ENCODE measurements around the gene SYNE4. TPM values are rescaled to one million over a fixed set of nuclear protein-coding genes. Genes with fewer than 3 reads are reported as not detected.

The SYNE4 gene
- total RNA-seq, 1 donor, result under 0.01 TPM

GRCh38 chr19:35978271-35978670 lies 30.3 kb downstream of the SYNE4 start:
- TF ChIP-seq CTCF (IDR thresholded peaks at IDR 0.05; ENCODE audit: extremely low read depth, low read depth, low read length), result no peak
- Histone ChIP-seq H3K4me2 (ENCODE audit: insufficient read depth, low read length) (no peak overlapping the region), H3K36me3 (ENCODE audit: insufficient read depth, low read length) (no peaks in the 10 kb centered on the region), H3K27me3 (ENCODE audit: insufficient read depth, low read length) (no peaks in the 10 kb centered on the region), H3K27ac (ENCODE audit: low read depth, low read length) (no peak overlapping the region), H3K4me3 (ENCODE audit: insufficient read depth, low read length) (no peak overlapping the region), H3K9me3 (ENCODE audit: low read depth, low read length) (no peaks in the 10 kb centered on the region), H3K79me2 (ENCODE audit: insufficient read depth, low read length) (no peaks in the 10 kb centered on the region), H3K4me1 (ENCODE audit: insufficient read depth, low read length) (no peaks in the 10 kb centered on the region), H4K20me1 (ENCODE audit: insufficient read depth, low read length) (no peaks in the 10 kb centered on the region), H2AFZ (ENCODE audit: low read length) (no peak overlapping the region)
- no peak for DNase-seq (ENCODE audit: insufficient read length, low spot score, missing footprints)

GRCh38 chr19:35977446-35978222 lies 31.0 kb downstream of the SYNE4 start:
- no peak overlapping the region for H3K4me2 ChIP-seq (ENCODE audit: insufficient read depth, low read length)
- no peak for TF ChIP-seq CTCF (IDR thresholded peaks at IDR 0.05; ENCODE audit: extremely low read depth, low read depth, low read length)
- H3K4me1 ChIP-seq (ENCODE audit: insufficient read depth, low read length), result no peaks in the 10 kb centered on the region
- no peaks in the 10 kb centered on the region for H3K9me3 ChIP-seq (ENCODE audit: low read depth, low read length)
- H3K4me3 ChIP-seq (ENCODE audit: insufficient read depth, low read length), result no peak overlapping the region
- no peaks in the 10 kb centered on the region for H3K27me3 ChIP-seq (ENCODE audit: insufficient read depth, low read length)
- H3K36me3 ChIP-seq (ENCODE audit: insufficient read depth, low read length), result no peaks in the 10 kb centered on the region
- no peaks in the 10 kb centered on the region for H4K20me1 ChIP-seq (ENCODE audit: insufficient read depth, low read length)
- H3K79me2 ChIP-seq (ENCODE audit: insufficient read depth, low read length), result no peaks in the 10 kb centered on the region
- H2AFZ ChIP-seq (ENCODE audit: low read length), result no peak overlapping the region
- H3K27ac ChIP-seq (ENCODE audit: low read depth, low read length), result no peak overlapping the region
- DNase-seq (ENCODE audit: insufficient read length, low spot score, missing footprints), result no peak

- Histone ChIP-seq H3K4me2 (ENCODE audit: insufficient read depth, low read length) (no peak overlapping the region), H3K4me3 (ENCODE audit: insufficient read depth, low read length) (no peak overlapping the region), H3K79me2 (ENCODE audit: insufficient read depth, low read length) (no peaks in the 10 kb centered on the region), H3K27me3 (ENCODE audit: insufficient read depth, low read length) (no peaks in the 10 kb centered on the region), H2AFZ (ENCODE audit: low read length) (no peak overlapping the region), H3K27ac (ENCODE audit: low read depth, low read length) (no peak overlapping the region), H3K9me3 (ENCODE audit: low read depth, low read length) (no peaks in the 10 kb centered on the region), H3K4me1 (ENCODE audit: insufficient read depth, low read length) (no peaks in the 10 kb centered on the region), H4K20me1 (ENCODE audit: insufficient read depth, low read length) (no peaks in the 10 kb centered on the region), H3K36me3 (ENCODE audit: insufficient read depth, low read length) (no peaks in the 10 kb centered on the region)
- no peak for TF ChIP-seq CTCF (IDR thresholded peaks at IDR 0.05; ENCODE audit: extremely low read depth, low read depth, low read length)
- DNase-seq (ENCODE audit: insufficient read length, low spot score, missing footprints), result no peak
These were observed 32.9 kb downstream of the SYNE4 start for GRCh38 chr19:35975608-35976214.

- no peak for DNase-seq (ENCODE audit: insufficient read length, low spot score, missing footprints)
- H3K4me1 ChIP-seq (ENCODE audit: insufficient read depth, low read length), result no peaks in the 10 kb centered on the region
- TF ChIP-seq CTCF (IDR thresholded peaks at IDR 0.05; ENCODE audit: extremely low read depth, low read depth, low read length), result no peak
- H3K27me3 ChIP-seq (ENCODE audit: insufficient read depth, low read length), result peaks cover 4% of the 10 kb centered on the region
- H3K36me3 ChIP-seq (ENCODE audit: insufficient read depth, low read length), result no peaks in the 10 kb centered on the region
- H3K4me2 ChIP-seq (ENCODE audit: insufficient read depth, low read length), result no peak overlapping the region
- H4K20me1 ChIP-seq (ENCODE audit: insufficient read depth, low read length), result no peaks in the 10 kb centered on the region
- H3K79me2 ChIP-seq (ENCODE audit: insufficient read depth, low read length), result no peaks in the 10 kb centered on the region
- H3K27ac ChIP-seq (ENCODE audit: low read depth, low read length), result no peak overlapping the region
- H2AFZ ChIP-seq (ENCODE audit: low read length), result no peak overlapping the region
- H3K4me3 ChIP-seq (ENCODE audit: insufficient read depth, low read length), result no peak overlapping the region
- no peaks in the 10 kb centered on the region for H3K9me3 ChIP-seq (ENCODE audit: low read depth, low read length)
These were observed 35.1 kb downstream of the SYNE4 start for GRCh38 chr19:35973487-35973886.
